ENCODE data around the gene PRRC2C.

- no peak for TF ChIP-seq CTCF (IDR thresholded peaks at IDR 0.05)
- TF ChIP-seq POLR2A (IDR thresholded peaks at IDR 0.05), result no peak
These were observed 85.0 kb downstream of the PRRC2C start for GRCh38 chr1:171570295-171570694.
